ENCODE results near the gene ABHD18.
"Not testable (repeated sequence)": the region's sequence is repeated elsewhere in the genome, so short reads cannot be mapped to it uniquely, and the experiment has no call there.

Gene ABHD18

DNA sequence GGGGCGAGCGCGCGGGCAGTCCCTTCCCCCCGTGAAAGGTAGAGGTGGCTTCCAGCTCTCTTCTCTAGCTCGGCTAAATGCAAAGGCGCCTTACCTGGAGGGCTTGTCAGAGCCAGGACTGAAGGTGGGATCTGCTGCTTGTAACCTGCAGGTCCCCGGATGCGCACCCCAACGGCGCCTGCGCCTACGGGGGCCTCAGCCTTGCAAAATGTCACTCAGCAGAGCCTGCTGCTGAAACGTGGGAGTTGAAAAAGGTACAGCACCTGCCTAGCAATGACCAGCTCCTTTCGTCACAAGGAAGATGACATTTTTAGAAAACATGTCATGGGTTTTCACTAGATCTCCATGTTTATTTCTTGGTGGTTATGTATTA, 583 bp downstream of the ABHD18 start:
- Histone ChIP-seq H3K27me3 (ENCODE audit: insufficient read depth, low read depth, severe bottlenecking) (no peaks in the 10 kb centered on the region), H3K4me3 (ENCODE audit: low read depth, low read length) (peak overlapping the region; percentile 68), H3K9me3 (ENCODE audit: severe bottlenecking) (no peaks in the 10 kb centered on the region), H3K36me3 (peaks cover 25% of the 10 kb centered on the region), H3K27ac (peak overlapping the region; percentile 90)
- DNase-seq, result peak; percentile 80
- TF ChIP-seq CTCF (IDR thresholded peaks at IDR 0.05; ENCODE audit: low read depth, low read length), result no peak

GRCh38 chr4:127967141-127967775, 2.1 kb downstream of the ABHD18 start:
- no peak for DNase-seq
- Histone ChIP-seq H3K9me3 (ENCODE audit: severe bottlenecking) (no peaks in the 10 kb centered on the region), H3K4me3 (ENCODE audit: low read depth, low read length) (no peak overlapping the region), H3K27me3 (ENCODE audit: insufficient read depth, low read depth, severe bottlenecking) (no peaks in the 10 kb centered on the region), H3K27ac (no peak overlapping the region), H3K36me3 (peaks cover 33% of the 10 kb centered on the region)
- TF ChIP-seq CTCF (IDR thresholded peaks at IDR 0.05; ENCODE audit: low read depth, low read length), result no peak

DNA sequence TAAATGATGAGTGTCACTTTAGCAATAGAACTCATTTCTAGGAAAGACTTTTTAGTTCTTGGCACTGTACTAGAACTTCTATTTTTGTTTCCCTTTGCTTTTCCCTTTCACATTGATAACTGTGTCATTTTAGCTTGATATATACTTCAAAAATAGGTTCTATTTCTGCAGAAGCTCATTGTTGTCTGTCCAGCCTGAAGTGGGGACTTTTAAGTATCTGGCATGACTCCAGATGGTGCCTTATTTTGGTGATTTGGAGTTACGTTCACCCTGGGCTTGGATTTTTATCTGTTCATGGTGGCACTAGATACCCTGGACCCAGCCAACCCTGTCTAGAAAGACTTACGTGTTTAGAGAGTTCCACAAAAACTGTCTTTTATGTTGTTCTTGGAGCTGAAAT, 3.4 kb downstream of the ABHD18 start:
- Histone ChIP-seq H3K9me3 (ENCODE audit: severe bottlenecking) (no peaks in the 10 kb centered on the region), H3K27me3 (ENCODE audit: insufficient read depth, low read depth, severe bottlenecking) (no peaks in the 10 kb centered on the region), H3K4me3 (ENCODE audit: low read depth, low read length) (no peak overlapping the region), H3K27ac (no peak overlapping the region), H3K36me3 (peaks cover 32% of the 10 kb centered on the region)
- DNase-seq, result no peak
- TF ChIP-seq CTCF (IDR thresholded peaks at IDR 0.05; ENCODE audit: low read depth, low read length), result no peak

- not testable (repeated sequence) for H3K9me3 ChIP-seq (ENCODE audit: severe bottlenecking); DNase-seq; H3K27me3 ChIP-seq (ENCODE audit: insufficient read depth, low read depth, severe bottlenecking); H3K27ac ChIP-seq; H3K4me3 ChIP-seq (ENCODE audit: low read depth, low read length)
- peaks cover 31% of the 10 kb centered on the region for H3K36me3 ChIP-seq
Observed at GRCh38 chr4:127970925-127971324, 5.7 kb downstream of the ABHD18 start.

GRCh38 chr4:127975121-127975770, 10.0 kb downstream of the ABHD18 start:
- peaks cover 23% of the 10 kb centered on the region for H3K36me3 ChIP-seq
- H3K27ac ChIP-seq, result no peak overlapping the region
- H3K27me3 ChIP-seq (ENCODE audit: insufficient read depth, low read depth, severe bottlenecking), result no peaks in the 10 kb centered on the region
- H3K4me3 ChIP-seq (ENCODE audit: low read depth, low read length), result no peak overlapping the region
- no peaks in the 10 kb centered on the region for H3K9me3 ChIP-seq (ENCODE audit: severe bottlenecking)
- no peak for DNase-seq
- no peak for TF ChIP-seq CTCF (IDR thresholded peaks at IDR 0.05; ENCODE audit: low read depth, low read length)

DNA sequence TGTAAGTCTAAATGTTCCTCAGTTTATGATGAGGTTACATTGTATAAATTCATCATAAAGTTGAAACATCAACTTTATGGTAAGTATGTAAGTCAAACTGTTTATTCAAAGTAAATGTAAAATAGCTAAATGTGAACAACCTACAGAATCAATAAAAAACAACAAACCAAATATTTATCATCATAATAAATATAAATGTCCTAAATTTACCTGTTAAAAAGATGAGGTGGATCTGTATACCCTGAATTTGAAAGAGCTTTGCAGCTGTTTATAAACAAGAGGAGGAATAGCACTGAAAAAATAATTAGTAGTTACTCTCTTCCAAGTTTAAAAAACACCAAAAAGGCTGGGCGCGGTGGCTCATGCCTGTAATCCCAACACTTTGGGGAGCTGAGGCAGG, 13.7 kb downstream of the ABHD18 start:
- Histone ChIP-seq H3K27me3 (ENCODE audit: insufficient read depth, low read depth, severe bottlenecking) (no peaks in the 10 kb centered on the region), H3K4me3 (ENCODE audit: low read depth, low read length) (no peak overlapping the region), H3K36me3 (peaks cover 10% of the 10 kb centered on the region; the same call in 1 of the 2 replicates), H3K9me3 (ENCODE audit: severe bottlenecking) (no peaks in the 10 kb centered on the region), H3K27ac (no peak overlapping the region)
- TF ChIP-seq CTCF (IDR thresholded peaks at IDR 0.05; ENCODE audit: low read depth, low read length), result no peak
- no peak for DNase-seq

Measured in WERI-Rb-1 (cell line).